NB4 (cell line): ENCODE measurements around the gene SPAG7.

Experiments
- DNase-seq: peaks from one replicate; pipeline ENCODE4 v3.0.0; 2010; ENCODE audit warnings: low read depth
- H3K4me3 ChIP-seq: one replicate; pipeline ENCODE4 v1.5.1; 2011; ENCODE audit warnings: mild to moderate bottlenecking, low read depth, low read length, moderate library complexity
- MYC ChIP-seq: IDR thresholded peaks from 2 replicates; pipeline ENCODE4 v1.6.1; 2011; ENCODE audit warnings: low read depth, low read length
- POLR2A ChIP-seq: IDR thresholded peaks from 2 replicates; pipeline ENCODE4 v1.6.1; 2011; ENCODE audit warnings: mild to moderate bottlenecking; ENCODE audit not compliant: insufficient read length; ENCODE audit errors: extremely low read depth
- TF ChIP-seq, protein P1 (sequence below): IDR thresholded peaks from one replicate; pipeline ENCODE4 v1.5.1; 2012; ENCODE audit warnings: low read depth, low read length
- TF ChIP-seq, protein P2 (sequence below): IDR thresholded peaks from 2 replicates; pipeline ENCODE4 v1.6.1; 2011; ENCODE audit warnings: low read depth, low read length

The SPAG7 gene

DNA sequence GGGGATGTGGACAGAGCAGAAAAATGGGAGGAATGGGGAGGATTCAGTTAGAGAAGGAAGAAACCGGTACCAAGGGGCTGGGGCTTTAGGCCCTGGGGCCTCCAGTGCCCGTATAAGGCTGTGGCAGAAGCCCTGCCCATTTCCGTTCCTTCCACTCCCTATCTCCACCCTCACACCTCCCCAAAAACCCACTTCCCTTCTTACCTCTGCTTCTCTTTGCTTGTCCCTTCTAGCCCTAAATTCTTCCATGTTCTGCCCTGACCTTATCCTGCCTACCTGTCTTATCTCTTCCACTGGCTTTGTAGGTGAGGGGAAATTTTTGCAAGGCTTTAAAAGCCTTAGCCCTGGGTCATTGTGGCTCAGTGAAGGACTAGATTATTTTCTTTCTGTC is 23.5 kb downstream of the SPAG7 start:
- peak; percentile 83 for DNase-seq
- peak overlapping the region; percentile 95 for H3K4me3 ChIP-seq
- TF ChIP-seq, protein P1, sequence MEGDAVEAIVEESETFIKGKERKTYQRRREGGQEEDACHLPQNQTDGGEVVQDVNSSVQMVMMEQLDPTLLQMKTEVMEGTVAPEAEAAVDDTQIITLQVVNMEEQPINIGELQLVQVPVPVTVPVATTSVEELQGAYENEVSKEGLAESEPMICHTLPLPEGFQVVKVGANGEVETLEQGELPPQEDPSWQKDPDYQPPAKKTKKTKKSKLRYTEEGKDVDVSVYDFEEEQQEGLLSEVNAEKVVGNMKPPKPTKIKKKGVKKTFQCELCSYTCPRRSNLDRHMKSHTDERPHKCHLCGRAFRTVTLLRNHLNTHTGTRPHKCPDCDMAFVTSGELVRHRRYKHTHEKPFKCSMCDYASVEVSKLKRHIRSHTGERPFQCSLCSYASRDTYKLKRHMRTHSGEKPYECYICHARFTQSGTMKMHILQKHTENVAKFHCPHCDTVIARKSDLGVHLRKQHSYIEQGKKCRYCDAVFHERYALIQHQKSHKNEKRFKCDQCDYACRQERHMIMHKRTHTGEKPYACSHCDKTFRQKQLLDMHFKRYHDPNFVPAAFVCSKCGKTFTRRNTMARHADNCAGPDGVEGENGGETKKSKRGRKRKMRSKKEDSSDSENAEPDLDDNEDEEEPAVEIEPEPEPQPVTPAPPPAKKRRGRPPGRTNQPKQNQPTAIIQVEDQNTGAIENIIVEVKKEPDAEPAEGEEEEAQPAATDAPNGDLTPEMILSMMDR, result no peak
- TF ChIP-seq, protein P2, sequence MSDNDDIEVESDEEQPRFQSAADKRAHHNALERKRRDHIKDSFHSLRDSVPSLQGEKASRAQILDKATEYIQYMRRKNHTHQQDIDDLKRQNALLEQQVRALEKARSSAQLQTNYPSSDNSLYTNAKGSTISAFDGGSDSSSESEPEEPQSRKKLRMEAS, result no peak
- no peak for TF ChIP-seq MYC
- no peak for TF ChIP-seq POLR2A

DNA sequence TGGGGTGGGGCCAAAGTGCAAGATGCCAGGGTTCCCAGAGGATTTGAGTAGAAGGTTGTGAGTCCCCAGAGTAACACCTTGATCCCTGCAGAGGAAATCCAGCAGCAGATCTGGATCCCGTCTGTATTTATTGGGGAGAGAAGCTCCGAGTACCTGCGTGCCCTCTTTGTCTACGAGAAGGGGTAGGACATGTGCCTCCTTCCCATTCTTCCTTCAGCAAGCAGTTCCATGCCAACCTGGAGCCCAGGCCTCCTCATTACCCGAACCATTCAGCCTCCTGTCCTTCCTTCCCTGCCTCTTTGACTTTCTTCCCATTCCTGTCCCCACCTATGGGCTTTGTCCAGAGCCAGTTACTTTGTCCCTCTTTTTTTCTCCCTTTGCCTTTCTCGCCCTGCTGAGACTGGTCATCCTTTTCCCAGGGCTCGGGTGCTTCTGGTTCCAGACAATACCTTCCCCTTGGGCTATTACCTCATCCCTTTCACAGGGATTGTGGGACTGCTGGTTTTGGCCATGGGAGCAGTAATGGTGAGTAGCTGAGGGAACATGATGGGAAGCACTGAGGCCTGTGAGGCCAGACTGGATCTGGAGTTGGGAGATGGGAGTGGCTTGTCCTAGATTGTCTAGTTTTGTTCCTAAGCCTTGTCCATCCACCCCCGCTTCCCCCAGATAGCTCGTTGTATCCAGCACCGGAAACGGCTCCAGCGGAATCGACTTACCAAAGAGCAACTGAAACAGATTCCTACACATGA is 24.7 kb downstream of the SPAG7 start:
- TF ChIP-seq, protein P1, result no peak
- TF ChIP-seq, protein P2, result no peak
- TF ChIP-seq POLR2A, result no peak
- TF ChIP-seq MYC, result no peak
- H3K4me3 ChIP-seq, result peak overlapping the region; percentile 1
- no peak for DNase-seq

DNA sequence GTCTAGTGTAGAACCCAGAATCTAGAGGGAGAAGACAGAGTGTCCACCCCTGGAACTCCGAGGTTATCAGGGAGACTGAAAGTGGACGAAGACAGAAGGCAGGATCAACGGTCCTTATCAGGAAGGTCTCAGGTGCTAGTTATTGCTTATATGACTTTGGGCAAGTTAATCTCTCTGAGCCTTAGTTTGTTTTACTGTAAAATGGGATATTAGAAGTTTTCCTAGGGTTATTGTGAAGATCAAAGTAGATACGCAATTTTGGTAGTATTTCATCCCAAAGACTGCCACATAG is 26.4 kb downstream of the SPAG7 start:
- no peak for DNase-seq
- peak overlapping the region; percentile 84 for H3K4me3 ChIP-seq
- TF ChIP-seq MYC (no peak), POLR2A (no peak)
- TF ChIP-seq, protein P1, result no peak
- TF ChIP-seq, protein P2, result no peak

DNA sequence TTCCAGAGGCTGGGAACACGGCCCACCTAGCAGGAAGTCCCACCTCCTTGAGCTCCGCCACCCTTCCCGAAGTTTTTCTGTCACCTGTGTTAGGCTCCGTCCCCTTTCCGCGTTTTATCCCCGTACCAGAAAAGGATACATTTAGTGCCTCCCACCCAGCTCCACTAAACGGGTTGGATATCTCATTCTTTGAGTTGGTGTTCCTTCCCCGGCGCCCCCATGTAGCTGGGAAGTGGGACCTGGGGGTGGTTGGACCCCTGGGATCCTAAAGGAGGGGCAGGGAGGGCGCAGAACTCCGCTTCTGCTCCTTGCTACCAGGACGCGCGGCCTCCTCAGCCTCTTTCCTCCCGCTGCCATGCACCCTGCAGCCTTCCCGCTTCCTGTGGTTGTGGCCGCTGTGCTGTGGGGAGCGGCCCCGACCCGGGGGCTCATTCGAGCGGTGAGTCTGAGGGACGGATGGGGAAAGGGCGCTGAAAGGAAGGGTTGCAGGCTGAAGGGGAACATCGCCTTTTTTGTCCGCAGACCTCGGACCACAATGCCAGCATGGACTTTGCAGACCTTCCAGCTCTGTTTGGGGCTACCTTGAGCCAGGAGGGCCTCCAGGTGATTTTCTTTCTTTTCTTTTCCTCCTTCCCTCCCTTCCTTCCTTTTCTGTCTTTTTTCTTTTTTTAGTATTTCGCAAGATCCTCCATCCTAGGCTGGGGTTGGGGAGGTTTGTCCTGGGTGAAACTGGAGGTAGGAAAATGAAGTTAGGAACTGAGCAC is 26.9 kb downstream of the SPAG7 start:
- TF ChIP-seq, protein P2, result no peak
- TF ChIP-seq MYC (no peak), POLR2A (no peak)
- TF ChIP-seq, protein P1, result no peak
- DNase-seq, result peak; percentile 59
- H3K4me3 ChIP-seq, result peak overlapping the region; percentile 84

DNA sequence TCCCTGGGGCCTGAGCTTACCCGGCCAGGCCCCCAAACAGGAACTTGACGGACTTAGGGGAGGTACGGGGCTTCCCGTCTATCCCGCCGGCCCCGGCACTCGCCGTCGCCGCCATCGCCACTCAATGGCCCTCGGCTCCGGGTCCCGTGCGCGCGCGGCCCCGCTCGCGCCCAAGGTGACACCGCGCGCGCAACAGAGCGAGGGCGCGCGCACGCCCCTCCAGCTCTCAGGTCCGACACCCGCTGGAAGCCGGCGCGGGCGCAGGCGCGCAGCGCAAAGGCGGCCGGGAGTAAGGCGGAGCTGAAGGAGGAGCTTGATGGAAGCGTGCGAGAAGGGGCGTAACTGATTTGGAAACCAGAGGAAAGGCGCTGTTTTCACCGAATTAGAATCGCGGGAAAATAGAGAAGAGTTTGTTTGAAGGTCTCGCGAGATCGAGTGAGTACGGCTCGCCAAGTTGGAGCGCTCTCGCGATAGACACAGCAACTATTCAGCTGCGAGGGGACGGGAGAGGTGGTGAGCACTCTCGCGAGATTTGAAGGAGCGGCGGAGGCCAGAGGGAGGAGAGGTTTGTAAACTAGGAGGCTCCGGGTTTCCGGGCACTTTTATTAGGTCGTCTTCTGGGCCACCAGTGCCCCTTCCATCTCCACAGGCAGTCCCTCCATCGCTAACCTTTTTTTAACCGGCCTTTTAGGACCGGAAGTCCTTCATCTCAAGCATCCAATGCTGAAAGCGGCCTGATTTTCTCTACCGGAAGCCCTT is 27.6 kb downstream of the SPAG7 start, which contains the start of the genes RNF167 and SLC25A11:
Gene RNF167 (plus strand): TSS at position 473 of the 759 bp plus-strand sequence. CDS start 642 bp downstream, outside the sequence.
Gene SLC25A11 (minus strand): TSS at position 251 of the 759 bp plus-strand sequence. CDS start 136 bp downstream, at position 115.
- H3K4me3 ChIP-seq, result peak within 1 kb of the TSS; percentile 88
- TF ChIP-seq, protein P1, result no peak
- peak; percentile 76 for TF ChIP-seq POLR2A
- no peak; the same call in 1 of the 2 replicates for TF ChIP-seq MYC
- TF ChIP-seq, protein P2, result peak; percentile 4; the same call in 1 of the 2 replicates
- DNase-seq, result peak; percentile 98
